Cardiac ventricle fibroblast (primary cell): Measurements from ENCODE around the gene CNTROB. TPM values are rescaled to one million over a fixed set of nuclear protein-coding genes. Genes with fewer than 3 reads are reported as not detected.

ENCODE experiments used
- total RNA-seq: library from RNA; depleted of rRNA; stranded (reverse); fragments of >200 nt; gene quantifications from 2 replicates; pipeline ENCODE4 v1.2.3, GENCODE V29; 2015

Gene CNTROB
- total RNA-seq: 9.9 and 12.3 TPM in 2 replicates

DNA sequence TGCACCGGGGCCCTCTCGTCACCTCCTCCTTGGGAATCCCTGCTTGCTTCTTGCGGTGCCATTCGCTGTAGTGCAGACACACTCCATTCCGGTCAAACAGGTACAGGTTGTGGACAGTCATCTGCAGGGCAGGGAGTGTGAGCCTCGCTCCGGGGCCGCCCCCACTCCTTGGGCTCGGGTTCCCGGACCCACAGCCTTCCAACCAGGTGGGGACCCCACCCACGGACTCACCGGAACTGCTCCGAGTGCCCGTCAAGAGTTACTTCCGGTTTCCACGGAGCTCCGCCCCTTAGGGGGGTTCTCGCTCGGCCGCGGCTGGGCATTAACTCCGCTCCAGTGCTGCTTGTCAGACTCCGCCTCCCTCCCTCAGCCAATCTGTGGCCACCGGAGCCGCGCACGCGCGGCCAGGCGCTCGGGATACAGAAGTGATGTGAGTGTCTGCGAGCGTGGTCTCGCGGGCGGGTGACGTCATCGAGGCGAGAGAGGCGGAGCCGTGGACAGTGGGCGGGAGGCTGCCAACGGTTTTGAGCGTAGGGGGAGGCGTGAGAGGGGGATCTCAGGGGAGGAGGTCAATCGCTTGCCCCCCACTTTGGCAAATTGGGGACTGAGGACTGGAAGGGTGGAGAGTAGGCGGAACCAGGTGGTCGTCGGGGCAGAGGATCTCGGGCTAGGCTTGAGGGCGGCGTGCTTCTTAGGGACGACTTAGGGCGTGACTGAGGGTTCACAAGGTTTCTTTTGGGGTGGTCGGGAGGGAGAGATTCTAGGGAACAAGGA is at the start of gene CNTROB, which contains the start of gene TRAPPC1:
Gene CNTROB, plus strand, starts transcription at position 498 of the 774 bp plus-strand sequence. CDS start 874 bp downstream, outside the sequence.
Gene TRAPPC1, minus strand, starts transcription at position 238 of the 774 bp plus-strand sequence. Its CDS starts 117 bp downstream, at position 121.

GRCh38 chr17:7888184-7888920 is 43.7 kb upstream of the CNTROB start, which contains the start of gene CHD3:
CHD3 (plus strand) TSS chr17:7888789; CDS start chr17:7889001, 212 bp downstream.

GRCh38 chr17:7915611-7916384 is 16.2 kb upstream of the CNTROB start, which contains the start of gene RNF227:
RNF227 (minus strand) TSS chr17:7916289; CDS start chr17:7916195, 94 bp downstream.

GRCh38 chr17:7929158-7930023 is 2.6 kb upstream of the CNTROB start, which contains the start of gene KCNAB3:
KCNAB3 (minus strand) TSS chr17:7929856; CDS start chr17:7929435, 421 bp downstream.

Other genes starting within 250 kb of the CNTROB start
- 33.1 and 47.9 TPM in 2 replicates for gene TP53, start 244.7 kb upstream of the CNTROB start, total RNA-seq
- 4.1 and 4.9 TPM in 2 replicates for gene WRAP53, start 243.7 kb upstream of the CNTROB start, total RNA-seq
- gene EFNB3, start 227.0 kb upstream of the CNTROB start, total RNA-seq: 7.0 and 8.4 TPM in 2 replicates
- gene DNAH2, start 214.5 kb upstream of the CNTROB start, total RNA-seq: 1.2 TPM in 2 replicates
- gene KDM6B, start 98.0 kb upstream of the CNTROB start, total RNA-seq: 8.2 and 9.7 TPM in 2 replicates
- gene TMEM88, start 77.1 kb upstream of the CNTROB start, total RNA-seq: 1.5 TPM in 1 of 2 replicates, not detected in the other
- 52.0 and 64.5 TPM in 2 replicates for gene NAA38, start 74.6 kb upstream of the CNTROB start, total RNA-seq
- gene CYB5D1, start 74.2 kb upstream of the CNTROB start, total RNA-seq: 7.6 and 8.1 TPM in 2 replicates
- gene CHD3, start 43.4 kb upstream of the CNTROB start, total RNA-seq: 56.3 and 66.2 TPM in 2 replicates
- gene RNF227, start 15.9 kb upstream of the CNTROB start, total RNA-seq: 1.1 and 2.6 TPM in 2 replicates
- 0.44 and 1.9 TPM in 2 replicates for gene KCNAB3, start 2.4 kb upstream of the CNTROB start, total RNA-seq
- 48.2 and 48.4 TPM in 2 replicates for gene TRAPPC1, start 260 bp upstream of the CNTROB start, total RNA-seq
- gene GUCY2D, start 70.4 kb downstream of the CNTROB start, total RNA-seq: not detected in 2 replicates
- gene ALOX15B, start 106.9 kb downstream of the CNTROB start, total RNA-seq: 0.50 and 0.83 TPM in 2 replicates
- not detected in 2 replicates for gene ALOX12B, start 155.5 kb downstream of the CNTROB start, total RNA-seq
- gene ALOXE3, start 186.3 kb downstream of the CNTROB start, total RNA-seq: not detected in 2 replicates
- not detected in 2 replicates for gene HES7, start 191.9 kb downstream of the CNTROB start, total RNA-seq
- gene PER1, start 220.2 kb downstream of the CNTROB start, total RNA-seq: 36.7 and 48.5 TPM in 2 replicates
- 5.6 and 7.8 TPM in 2 replicates for gene VAMP2, start 230.7 kb downstream of the CNTROB start, total RNA-seq
- 12.4 and 22.3 TPM in 2 replicates for gene TMEM107, start 244.2 kb downstream of the CNTROB start, total RNA-seq